ENCODE measurements around the gene ETV6.

The ETV6 gene

GRCh38 chr12:11695321-11695720, 45.8 kb downstream of the ETV6 start:
- TF ChIP-seq CTCF (conservative IDR thresholded peaks at IDR 0.05): no peak
- H3K27ac ChIP-seq: no peak overlapping the region

- TF ChIP-seq CTCF (conservative IDR thresholded peaks at IDR 0.05): no peak
- H3K27ac ChIP-seq: no peak overlapping the region
These were observed 46.6 kb downstream of the ETV6 start for GRCh38 chr12:11696084-11696483.

GRCh38 chr12:11697131-11697530, 47.7 kb downstream of the ETV6 start:
- no peak for TF ChIP-seq CTCF (conservative IDR thresholded peaks at IDR 0.05)
- no peak overlapping the region for H3K27ac ChIP-seq

- no peak overlapping the region for H3K27ac ChIP-seq
- no peak for TF ChIP-seq CTCF (conservative IDR thresholded peaks at IDR 0.05)
These were observed 48.4 kb downstream of the ETV6 start for GRCh38 chr12:11697670-11698387.

GRCh38 chr12:11698729-11699128, 49.3 kb downstream of the ETV6 start:
- no peak for TF ChIP-seq CTCF (conservative IDR thresholded peaks at IDR 0.05)
- no peak overlapping the region for H3K27ac ChIP-seq

- no peak overlapping the region for H3K27ac ChIP-seq
- TF ChIP-seq CTCF (conservative IDR thresholded peaks at IDR 0.05): no peak
These were observed 52.0 kb downstream of the ETV6 start for GRCh38 chr12:11701433-11701832.

GRCh38 chr12:11702959-11703358, 53.5 kb downstream of the ETV6 start:
- no peak overlapping the region for H3K27ac ChIP-seq
- TF ChIP-seq CTCF (conservative IDR thresholded peaks at IDR 0.05): no peak
